NCI-H187 treated with DMSO at 0.1 percent for 48 hours (cell line): ENCODE data around the gene AMBP.

Experiments used
- DNase-seq: peaks from one replicate; lab custom pipeline; 2025; lab: John Stamatoyannopoulos, UW

AMBP gene

GRCh38 chr9:114072184-114073140 lies 5.6 kb downstream of the AMBP start:
- no peak for DNase-seq

GRCh38 chr9:114071197-114071795 lies 6.8 kb downstream of the AMBP start:
- DNase-seq, result no peak

- DNase-seq, result no peak
Observed at GRCh38 chr9:114070188-114071103, 7.7 kb downstream of the AMBP start.

GRCh38 chr9:114069476-114070187 lies 8.5 kb downstream of the AMBP start:
- no peak for DNase-seq

GRCh38 chr9:114065304-114065703 lies 12.8 kb downstream of the AMBP start:
- DNase-seq, result no peak

- DNase-seq, result no peak
Observed at GRCh38 chr9:114061830-114062474, 16.1 kb downstream of the AMBP start.

- DNase-seq, result no peak
Observed at GRCh38 chr9:114061292-114061691, 16.8 kb downstream of the AMBP start.

- no peak for DNase-seq
Observed at GRCh38 chr9:114060711-114061110, 17.4 kb downstream of the AMBP start.

GRCh38 chr9:114060070-114060469 lies 18.0 kb downstream of the AMBP start:
- DNase-seq, result no peak

GRCh38 chr9:114059047-114059803 lies 18.9 kb downstream of the AMBP start:
- DNase-seq, result no peak

- DNase-seq, result no peak
Observed at GRCh38 chr9:114058688-114059046, 19.4 kb downstream of the AMBP start.

GRCh38 chr9:114057161-114057885 lies 20.8 kb downstream of the AMBP start:
- no peak for DNase-seq

GRCh38 chr9:114056527-114056926 lies 21.6 kb downstream of the AMBP start:
- DNase-seq, result no peak

- no peak for DNase-seq
Observed at GRCh38 chr9:114055894-114056293, 22.2 kb downstream of the AMBP start.

GRCh38 chr9:114055061-114055460 lies 23.0 kb downstream of the AMBP start:
- no peak for DNase-seq

GRCh38 chr9:114054191-114054690 lies 23.9 kb downstream of the AMBP start:
- DNase-seq, result no peak

GRCh38 chr9:114053246-114054005 lies 24.7 kb downstream of the AMBP start:
- DNase-seq, result no peak

GRCh38 chr9:114051706-114052105 lies 26.4 kb downstream of the AMBP start:
- no peak for DNase-seq

- no peak for DNase-seq
Observed at GRCh38 chr9:114051281-114051680, 26.8 kb downstream of the AMBP start.
